ENCODE results near the gene CERS5. TPM values are rescaled to one million over a fixed set of nuclear protein-coding genes. Genes with fewer than 3 reads are reported as not detected.

The CERS5 gene
- polyA plus RNA-seq, 1 donor (not counting 4 experiments of a cell fraction or from before 2014, with no cell fraction given): 72.3 TPM

GRCh38 chr12:50102646-50103309 is 64.4 kb downstream of the CERS5 start:
- Histone ChIP-seq H3K36me3 (ENCODE audit: control insufficient read depth in 2 of 2, extremely low read depth in 1 of 2, insufficient read depth in 2 of 2, low read length in 2 of 2) (peaks cover 19 to 29% of the 10 kb centered on the region in 2 experiments), H3K9ac (ENCODE audit: control insufficient read depth, extremely low read depth, insufficient read depth, low read length) (no peak overlapping the region), H3K4me1 (ENCODE audit: control insufficient read depth, extremely low read depth, insufficient read depth, low read length) (peaks cover 18% of the 10 kb centered on the region), H4K20me1 (ENCODE audit: control insufficient read depth, extremely low read depth, insufficient read depth, low read length) (no peaks in the 10 kb centered on the region), H3K4me3 (ENCODE audit: control insufficient read depth in 2 of 3, extremely low read depth in 1 of 3, insufficient read depth in 2 of 3, low read depth in 1 of 3, low read length in 3 of 3) (no peak overlapping the region), H3K27me3 (ENCODE audit: control insufficient read depth, extremely low read depth, insufficient read depth, low read length) (no peaks in the 10 kb centered on the region), H3K79me2 (ENCODE audit: control insufficient read depth, insufficient read depth, low read length) (no peaks in the 10 kb centered on the region), H2AFZ (ENCODE audit: control insufficient read depth, low read length) (no peak overlapping the region), H3K27ac (ENCODE audit: control insufficient read depth, insufficient read depth, low read length) (no peak overlapping the region), H3K9me3 (ENCODE audit: control insufficient read depth, low read depth, low read length) (no peaks in the 10 kb centered on the region), H3K9me1 (ENCODE audit: control insufficient read depth, extremely low read depth, insufficient read depth, low read length) (no peaks in the 10 kb centered on the region), H3K4me2 (ENCODE audit: control insufficient read depth, extremely low read depth, insufficient read depth, low read depth, low read length) (no peak overlapping the region)
- FAIRE-seq: no peak
- dilution Hi-C loops (cut with MboI; ENCODE audit: extremely low pct_ligation_motif_present, low sequenced_read_pairs): no loop called here
- no peak for TF ChIP-seq EZH2 (IDR thresholded peaks at IDR 0.05; ENCODE audit: low read length)
- TF ChIP-seq, protein P1, sequence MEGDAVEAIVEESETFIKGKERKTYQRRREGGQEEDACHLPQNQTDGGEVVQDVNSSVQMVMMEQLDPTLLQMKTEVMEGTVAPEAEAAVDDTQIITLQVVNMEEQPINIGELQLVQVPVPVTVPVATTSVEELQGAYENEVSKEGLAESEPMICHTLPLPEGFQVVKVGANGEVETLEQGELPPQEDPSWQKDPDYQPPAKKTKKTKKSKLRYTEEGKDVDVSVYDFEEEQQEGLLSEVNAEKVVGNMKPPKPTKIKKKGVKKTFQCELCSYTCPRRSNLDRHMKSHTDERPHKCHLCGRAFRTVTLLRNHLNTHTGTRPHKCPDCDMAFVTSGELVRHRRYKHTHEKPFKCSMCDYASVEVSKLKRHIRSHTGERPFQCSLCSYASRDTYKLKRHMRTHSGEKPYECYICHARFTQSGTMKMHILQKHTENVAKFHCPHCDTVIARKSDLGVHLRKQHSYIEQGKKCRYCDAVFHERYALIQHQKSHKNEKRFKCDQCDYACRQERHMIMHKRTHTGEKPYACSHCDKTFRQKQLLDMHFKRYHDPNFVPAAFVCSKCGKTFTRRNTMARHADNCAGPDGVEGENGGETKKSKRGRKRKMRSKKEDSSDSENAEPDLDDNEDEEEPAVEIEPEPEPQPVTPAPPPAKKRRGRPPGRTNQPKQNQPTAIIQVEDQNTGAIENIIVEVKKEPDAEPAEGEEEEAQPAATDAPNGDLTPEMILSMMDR (optimal IDR thresholded peaks at IDR 0.05 in 1 of 3, IDR thresholded peaks at IDR 0.05 in 1 of 3, conservative IDR thresholded peaks at IDR 0.05 in 1 of 3; ENCODE audit: extremely low read depth in 1 of 3, insufficient read depth in 2 of 3, low read length in 3 of 3): no peak
- no peak for DNase-seq (ENCODE audit: low read depth, low spot score)

GRCh38 chr12:50102131-50102531 is 65.0 kb downstream of the CERS5 start:
- FAIRE-seq (no peak), DNase-seq (ENCODE audit: low read depth, low spot score) (no peak)
- Histone ChIP-seq H3K9ac (ENCODE audit: control insufficient read depth, extremely low read depth, insufficient read depth, low read length) (no peak overlapping the region), H3K27me3 (ENCODE audit: control insufficient read depth, extremely low read depth, insufficient read depth, low read length) (no peaks in the 10 kb centered on the region), H3K27ac (ENCODE audit: control insufficient read depth, insufficient read depth, low read length) (no peak overlapping the region), H3K4me1 (ENCODE audit: control insufficient read depth, extremely low read depth, insufficient read depth, low read length) (peaks cover 18% of the 10 kb centered on the region), H3K4me3 (ENCODE audit: control insufficient read depth in 2 of 3, extremely low read depth in 1 of 3, insufficient read depth in 2 of 3, low read depth in 1 of 3, low read length in 3 of 3) (no peak overlapping the region), H2AFZ (ENCODE audit: control insufficient read depth, low read length) (no peak overlapping the region), H3K9me3 (ENCODE audit: control insufficient read depth, low read depth, low read length) (no peaks in the 10 kb centered on the region), H3K4me2 (ENCODE audit: control insufficient read depth, extremely low read depth, insufficient read depth, low read depth, low read length) (no peak overlapping the region), H3K36me3 (ENCODE audit: control insufficient read depth in 2 of 2, extremely low read depth in 1 of 2, insufficient read depth in 2 of 2, low read length in 2 of 2) (peaks cover 19 to 29% of the 10 kb centered on the region in 2 experiments), H3K79me2 (ENCODE audit: control insufficient read depth, insufficient read depth, low read length) (no peaks in the 10 kb centered on the region), H3K9me1 (ENCODE audit: control insufficient read depth, extremely low read depth, insufficient read depth, low read length) (no peaks in the 10 kb centered on the region), H4K20me1 (ENCODE audit: control insufficient read depth, extremely low read depth, insufficient read depth, low read length) (no peaks in the 10 kb centered on the region)
- dilution Hi-C loops (cut with MboI; ENCODE audit: extremely low pct_ligation_motif_present, low sequenced_read_pairs): no loop called here
- TF ChIP-seq, protein P1 (optimal IDR thresholded peaks at IDR 0.05 in 1 of 3, IDR thresholded peaks at IDR 0.05 in 1 of 3, conservative IDR thresholded peaks at IDR 0.05 in 1 of 3; ENCODE audit: extremely low read depth in 1 of 3, insufficient read depth in 2 of 3, low read length in 3 of 3): no peak
- TF ChIP-seq EZH2 (IDR thresholded peaks at IDR 0.05; ENCODE audit: low read length): no peak

Data from keratinocyte (primary cell).